Loucy (cell line): Measurements from ENCODE around the gene OGFR.

Experiments
- H2AFZ ChIP-seq: fragments of 200-600 bp; sonication (generic); 2 replicates; pipeline ENCODE4 v1.6.0; 2016; ENCODE audit warnings: antibody characterized with exemption, mild to moderate bottlenecking, low read length, moderate library complexity
- H3F3A ChIP-seq: fragments of 200-600 bp; 2 replicates; pipeline ENCODE4 v1.6.0; 2016; ENCODE audit warnings: antibody characterized with exemption, low read depth, mild to moderate bottlenecking
- H3K27me3 ChIP-seq: fragments of 200-600 bp; sonication (generic); 2 replicates; pipeline ENCODE4 v1.6.1; 2014; ENCODE audit warnings: low read length, mild to moderate bottlenecking; ENCODE audit not compliant: insufficient read depth, poor library complexity, severe bottlenecking
- H3K36me3 ChIP-seq: fragments of 200-600 bp; sonication (generic); 2 replicates; pipeline ENCODE4 v1.6.1; 2016; ENCODE audit warnings: low read length; ENCODE audit not compliant: insufficient read depth
- H3K4me1 ChIP-seq: fragments of 200-600 bp; sonication (generic); 2 replicates; pipeline ENCODE4 v1.5.1; 2014; ENCODE audit warnings: low read length, mild to moderate bottlenecking; ENCODE audit not compliant: insufficient read depth, poor library complexity, severe bottlenecking
- H3K4me2 ChIP-seq: fragments of 200-600 bp; sonication (generic); 2 replicates; pipeline ENCODE4 v1.6.0; 2014; ENCODE audit warnings: antibody characterized with exemption, low read length, low read depth, mild to moderate bottlenecking; ENCODE audit not compliant: poor library complexity, severe bottlenecking
- H3K4me3 ChIP-seq: fragments of 200-600 bp; sonication (generic); 2 replicates; pipeline ENCODE4 v1.5.1; 2014; ENCODE audit warnings: low read length, mild to moderate bottlenecking, mixed read lengths; ENCODE audit not compliant: poor library complexity, severe bottlenecking
- H3K79me2 ChIP-seq: fragments of 200-600 bp; sonication (generic); 2 replicates; pipeline ENCODE4 v1.6.1; 2014; ENCODE audit warnings: low read length; ENCODE audit not compliant: insufficient read depth
- H3K9ac ChIP-seq: fragments of 200-600 bp; sonication (generic); 2 replicates; pipeline ENCODE4 v1.6.0; 2014; ENCODE audit warnings: mild to moderate bottlenecking, low read depth, low read length, moderate library complexity; ENCODE audit not compliant: poor library complexity, severe bottlenecking
- H3K9me2 ChIP-seq: fragments of 200-600 bp; sonication (generic); replicated peaks from 2 replicates; pipeline ENCODE4 v1.6.1; 2016; ENCODE audit warnings: low read depth, low read length, mixed read lengths
- H3K9me3 ChIP-seq: fragments of 200-600 bp; sonication (generic); 2 replicates; pipeline ENCODE4 v1.6.1; 2014; ENCODE audit warnings: mild to moderate bottlenecking, antibody characterized with exemption, low read length, low read depth; ENCODE audit not compliant: insufficient read depth
- H4K20me1 ChIP-seq: fragments of 200-600 bp; sonication (generic); 2 replicates; pipeline ENCODE4 v1.6.0; 2014; ENCODE audit warnings: antibody characterized with exemption, low read length, mild to moderate bottlenecking; ENCODE audit not compliant: insufficient read depth, poor library complexity, severe bottlenecking
- EZH2phosphoT487 ChIP-seq: fragments of 200-600 bp; IDR thresholded peaks from 2 replicates; pipeline ENCODE4 v1.6.1; 2018; ENCODE audit warnings: antibody characterized with exemption, mild to moderate bottlenecking, moderate library complexity, borderline replicate concordance
- TF ChIP-seq, protein P1 (sequence below): fragments of 200-600 bp; sonication (generic); conservative IDR thresholded peaks from 2 replicates; pipeline ENCODE4 v1.5.1; 2014; ENCODE audit warnings: mild to moderate bottlenecking, antibody characterized with exemption, low read length

OGFR gene

GRCh38 chr20:62830821-62831220 is 26.2 kb downstream of the OGFR start:
- Histone ChIP-seq H3K4me2 (no peak overlapping the region), H3K4me1 (no peaks in the 10 kb centered on the region), H3K9me2 (no peaks in the 10 kb centered on the region), H3K36me3 (no peaks in the 10 kb centered on the region), H4K20me1 (no peaks in the 10 kb centered on the region), H3K9ac (no peak overlapping the region), H3K27me3 (no peaks in the 10 kb centered on the region), H3K4me3 (no peak overlapping the region), H2AFZ (no peak overlapping the region), H3F3A (no peaks in the 10 kb centered on the region), H3K9me3 (no peaks in the 10 kb centered on the region), H3K79me2 (no peaks in the 10 kb centered on the region)
- TF ChIP-seq EZH2phosphoT487, result no peak
- TF ChIP-seq, protein P1, sequence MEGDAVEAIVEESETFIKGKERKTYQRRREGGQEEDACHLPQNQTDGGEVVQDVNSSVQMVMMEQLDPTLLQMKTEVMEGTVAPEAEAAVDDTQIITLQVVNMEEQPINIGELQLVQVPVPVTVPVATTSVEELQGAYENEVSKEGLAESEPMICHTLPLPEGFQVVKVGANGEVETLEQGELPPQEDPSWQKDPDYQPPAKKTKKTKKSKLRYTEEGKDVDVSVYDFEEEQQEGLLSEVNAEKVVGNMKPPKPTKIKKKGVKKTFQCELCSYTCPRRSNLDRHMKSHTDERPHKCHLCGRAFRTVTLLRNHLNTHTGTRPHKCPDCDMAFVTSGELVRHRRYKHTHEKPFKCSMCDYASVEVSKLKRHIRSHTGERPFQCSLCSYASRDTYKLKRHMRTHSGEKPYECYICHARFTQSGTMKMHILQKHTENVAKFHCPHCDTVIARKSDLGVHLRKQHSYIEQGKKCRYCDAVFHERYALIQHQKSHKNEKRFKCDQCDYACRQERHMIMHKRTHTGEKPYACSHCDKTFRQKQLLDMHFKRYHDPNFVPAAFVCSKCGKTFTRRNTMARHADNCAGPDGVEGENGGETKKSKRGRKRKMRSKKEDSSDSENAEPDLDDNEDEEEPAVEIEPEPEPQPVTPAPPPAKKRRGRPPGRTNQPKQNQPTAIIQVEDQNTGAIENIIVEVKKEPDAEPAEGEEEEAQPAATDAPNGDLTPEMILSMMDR, result no peak

DNA sequence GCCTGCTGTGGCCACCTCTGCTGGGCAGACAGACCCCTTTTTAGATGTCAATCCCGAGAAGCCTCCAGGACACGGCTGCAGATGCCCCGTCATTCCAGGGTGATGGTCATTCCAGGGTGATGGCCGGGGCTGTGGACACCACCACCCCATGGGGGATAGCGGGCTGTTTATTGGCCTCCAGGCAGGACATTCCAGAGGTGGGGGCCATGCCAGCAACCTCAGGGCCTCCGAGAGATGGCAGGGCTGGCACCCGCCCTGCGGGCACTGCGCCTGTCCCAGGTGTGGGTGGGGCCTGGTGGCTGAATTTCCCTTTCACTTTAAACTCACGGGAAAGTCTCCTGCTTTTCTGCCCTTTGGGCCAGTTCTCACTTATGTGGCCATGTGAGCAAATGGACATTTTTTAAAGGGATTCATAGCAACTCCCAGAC is 26.7 kb downstream of the OGFR start:
- Histone ChIP-seq H3F3A (no peaks in the 10 kb centered on the region), H3K79me2 (no peaks in the 10 kb centered on the region), H3K9me2 (no peaks in the 10 kb centered on the region), H3K4me3 (no peak overlapping the region), H3K27me3 (no peaks in the 10 kb centered on the region), H2AFZ (no peak overlapping the region), H3K36me3 (no peaks in the 10 kb centered on the region), H3K9ac (no peak overlapping the region), H3K9me3 (no peaks in the 10 kb centered on the region), H3K4me2 (no peak overlapping the region), H3K4me1 (no peaks in the 10 kb centered on the region), H4K20me1 (no peaks in the 10 kb centered on the region)
- TF ChIP-seq, protein P1, result no peak
- TF ChIP-seq EZH2phosphoT487, result no peak

DNA sequence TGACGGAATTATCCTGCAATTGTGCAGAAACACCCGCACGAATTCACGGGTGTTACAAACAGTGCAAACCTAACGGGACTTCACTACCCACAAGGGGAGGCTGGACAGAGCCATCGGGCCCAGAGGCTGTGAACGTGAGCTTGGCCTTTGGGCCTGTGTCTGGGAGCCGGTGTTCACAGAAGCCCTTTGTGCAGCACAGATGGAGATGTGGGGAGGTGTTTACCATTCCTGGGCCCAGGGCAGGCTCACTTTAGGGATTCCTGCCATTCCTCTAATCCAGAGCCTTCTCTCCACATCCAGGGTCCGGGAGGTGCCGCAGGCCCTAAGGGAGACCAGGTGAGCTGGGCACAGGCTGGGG is 27.2 kb downstream of the OGFR start:
- H3K4me2 ChIP-seq, result no peak overlapping the region
- H3K4me1 ChIP-seq, result no peaks in the 10 kb centered on the region
- no peaks in the 10 kb centered on the region for H3K9me2 ChIP-seq
- no peaks in the 10 kb centered on the region for H3K27me3 ChIP-seq
- no peaks in the 10 kb centered on the region for H3K79me2 ChIP-seq
- no peaks in the 10 kb centered on the region for H4K20me1 ChIP-seq
- H3F3A ChIP-seq, result no peaks in the 10 kb centered on the region
- no peak overlapping the region for H3K9ac ChIP-seq
- H3K4me3 ChIP-seq, result no peak overlapping the region
- no peaks in the 10 kb centered on the region for H3K36me3 ChIP-seq
- H3K9me3 ChIP-seq, result no peaks in the 10 kb centered on the region
- no peak overlapping the region for H2AFZ ChIP-seq
- TF ChIP-seq, protein P1, result no peak
- no peak for TF ChIP-seq EZH2phosphoT487
